HepG2 (cell line): ENCODE results near the gene POLRMT. TPM values are rescaled to one million over a fixed set of nuclear protein-coding genes. Genes with fewer than 3 reads are reported as not detected.
"Not testable (repeated sequence)": the region's sequence is repeated elsewhere in the genome, so short reads cannot be mapped to it uniquely, and the experiment has no call there.

Source experiments
- BCL6 ChIP-seq: IDR thresholded peaks from 2 replicates; pipeline ENCODE4 v1.6.1; 2016; ENCODE audit warnings: missing genetic modification reagents, missing compliant biosample characterization
- DPF2 ChIP-seq: sonication (generic); formaldehyde crosslinking; IDR thresholded peaks from 2 replicates; pipeline ENCODE4 v1.4.0; 2020; ENCODE audit warnings: mild to moderate bottlenecking, low read depth, missing genetic modification reagents, borderline replicate concordance
- FOXA1 ChIP-seq, 2 experiments: fragments of 450-650 bp in 1 of 2; sonication (generic) in 1 of 2; formaldehyde crosslinking in 1 of 2; IDR thresholded peaks; 2 replicates each; pipeline versions ENCODE4 v1.4.0 to v1.6.1; 2016 to 2020; ENCODE audit warnings: missing genetic modification reagents in 1 of 2
- FOXP1 ChIP-seq, 2 experiments: fragments of 450-650 bp in 1 of 2; IDR thresholded peaks; 2 replicates each; pipeline ENCODE4 v1.6.1; 2017 to 2018; ENCODE audit warnings: antibody characterized with exemption in 1 of 2
- HNF4G ChIP-seq, 2 experiments: sonication (generic) in 1 of 2; formaldehyde crosslinking in 1 of 2; IDR thresholded peaks; 2 replicates each; pipeline versions ENCODE4 v1.4.0 to v1.6.1; 2011 to 2020; ENCODE audit warnings: borderline replicate concordance in 2 of 2, low read depth in 2 of 2, mild to moderate bottlenecking in 2 of 2, low read length in 1 of 2, missing genetic modification reagents in 1 of 2, moderate library complexity in 1 of 2
- HOXA3 ChIP-seq: sonication (generic); formaldehyde crosslinking; IDR thresholded peaks from 2 replicates; pipeline ENCODE4 v1.5.0; 2020; ENCODE audit warnings: missing genetic modification reagents
- KDM6A ChIP-seq: IDR thresholded peaks from 2 replicates; pipeline ENCODE4 v1.6.1; 2016; ENCODE audit warnings: low read depth
- MED1 ChIP-seq: sonication (generic); formaldehyde crosslinking; IDR thresholded peaks from 2 replicates; pipeline ENCODE4 v1.4.0; 2020; ENCODE audit warnings: missing genetic modification reagents
- MEF2D ChIP-seq: sonication (generic); formaldehyde crosslinking; IDR thresholded peaks from 2 replicates; pipeline ENCODE4 v1.5.1; 2020; ENCODE audit warnings: mild to moderate bottlenecking, missing genetic modification reagents
- MIER3 ChIP-seq: IDR thresholded peaks from 2 replicates; pipeline ENCODE4 v1.6.1; 2016; ENCODE audit warnings: missing compliant biosample characterization, borderline replicate concordance
- MIXL1 ChIP-seq: IDR thresholded peaks from 2 replicates; pipeline ENCODE4 v1.6.1; 2016
- NCOA2 ChIP-seq: sonication (generic); formaldehyde crosslinking; IDR thresholded peaks from 2 replicates; pipeline ENCODE4 v1.8.0; 2022; ENCODE audit warnings: inconsistent platforms
- NCOR1 ChIP-seq: fragments of 200-600 bp; sonication (generic); IDR thresholded peaks from 2 replicates; pipeline ENCODE4 v1.7.0; 2017; ENCODE audit warnings: antibody characterized with exemption, low read length, borderline replicate concordance
- NR2F6 ChIP-seq, 2 experiments: IDR thresholded peaks; 2 replicates each; pipeline ENCODE4 v1.6.1; 2016; ENCODE audit warnings: antibody characterized with exemption in 1 of 2, mild to moderate bottlenecking in 1 of 2
- SAP130 ChIP-seq: IDR thresholded peaks from 2 replicates; pipeline ENCODE4 v1.6.1; 2016; ENCODE audit warnings: low read depth
- SOX13 ChIP-seq, 3 experiments: fragments of 450-650 bp in 1 of 3; sonication (generic) in 1 of 3; formaldehyde crosslinking in 1 of 3; IDR thresholded peaks in 2 of 3; conservative IDR thresholded peaks in 1 of 3; 2 replicates each; pipeline versions ENCODE4 v1.5.0 to v1.6.1; 2016 to 2020; ENCODE audit warnings: antibody characterized with exemption in 1 of 3, mild to moderate bottlenecking in 1 of 3, missing compliant biosample characterization in 1 of 3, missing genetic modification reagents in 1 of 3, moderate library complexity in 1 of 3
- SOX5 ChIP-seq: IDR thresholded peaks from 2 replicates; pipeline ENCODE4 v1.6.1; 2016; ENCODE audit warnings: borderline replicate concordance
- SOX6 ChIP-seq, 2 experiments: fragments of 450-650 bp in 1 of 2; sonication (generic) in 1 of 2; formaldehyde crosslinking in 1 of 2; IDR thresholded peaks; 2 replicates each; pipeline versions ENCODE4 v1.4.0 to v1.6.1; 2017 to 2020; ENCODE audit warnings: antibody characterized with exemption in 1 of 2, mild to moderate bottlenecking in 1 of 2, missing genetic modification reagents in 1 of 2
- TCF7 ChIP-seq: sonication (generic); IDR thresholded peaks from 2 replicates; pipeline ENCODE4 v1.6.1; 2016; ENCODE audit warnings: antibody characterized with exemption, low read depth
- ZBTB20 ChIP-seq: sonication (generic); formaldehyde crosslinking; IDR thresholded peaks from 2 replicates; pipeline ENCODE4 v1.8.1; 2023; ENCODE audit warnings: missing genetic modification reagents, low read depth, mild to moderate bottlenecking, borderline replicate concordance
- ZHX2 ChIP-seq, 2 experiments: sonication (generic) in 1 of 2; formaldehyde crosslinking in 1 of 2; IDR thresholded peaks; 2 replicates each; pipeline versions ENCODE4 v1.6.1 to v1.9.0; 2014 to 2022; ENCODE audit warnings: antibody characterized with exemption in 1 of 2, borderline replicate concordance in 1 of 2, inconsistent platforms in 1 of 2, low read depth in 1 of 2, missing genetic modification reagents in 1 of 2
- ZSCAN25 ChIP-seq: sonication (generic); formaldehyde crosslinking; IDR thresholded peaks from 2 replicates; pipeline ENCODE4 v1.8.0; 2022; ENCODE audit warnings: mild to moderate bottlenecking, missing genetic modification reagents
- polyA plus RNA-seq, 8 experiments: library from polyadenylated mRNA; depleted of rRNA in 3 of 8; stranded (reverse) in 7 of 8; unstranded in 1 of 8; fragments of >200 nt; fragmentation: Illumina TruSeq in 4 of 8; extraction: Trizol in 4 of 8; gene quantifications; 2 replicates each; pipeline versions ENCODE4 v1.2.1 to v1.2.3, GENCODE V29; 2011 to 2016; ENCODE audit warnings: low read depth in 4 of 8, missing spikeins in 1 of 8, mixed read lengths in 1 of 8; ENCODE audit not compliant: insufficient read depth in 1 of 8
- total RNA-seq, 5 experiments: library from RNA; depleted of rRNA; stranded (reverse); fragments of >200 nt; fragmentation: Illumina TruSeq; extraction: Trizol; gene quantifications; 2 replicates each; pipeline ENCODE4 v1.2.3, GENCODE V29; 2016; ENCODE audit warnings: low read depth in 1 of 5

Gene POLRMT
- total and polyA plus RNA-seq, 2 of the 13 experiments (the other 11 are each of a cell fraction or from before 2014, with no cell fraction given) = 78.0 to 101 TPM

GRCh38 chr19:668675-669434 lies 35.5 kb upstream of the POLRMT start (continued):
- TF ChIP-seq FOXA1 (IDR thresholded peaks at IDR 0.05); SOX13 (IDR thresholded peaks at IDR 0.05); ZHX2 (CRISPR knock-in tag; IDR thresholded peaks at IDR 0.05; ENCODE audit: borderline replicate concordance); SOX6 (IDR thresholded peaks at IDR 0.05); NR2F6 (CRISPR knock-in tag; IDR thresholded peaks at IDR 0.05); FOXP1 (IDR thresholded peaks at IDR 0.05): not testable (repeated sequence)
- TF ChIP-seq FOXA1 (CRISPR knock-in tag; IDR thresholded peaks at IDR 0.05) (0 out of 2 replicates have a peak, but pooled peaks have one; percentile 37), ZSCAN25 (CRISPR knock-in tag) (0 out of 2 replicates have a peak, but pooled peaks have one; percentile 35), SOX5 (CRISPR knock-in tag) (peak; percentile 43; the same call in 1 of the 2 replicates), HOXA3 (CRISPR knock-in tag) (peak; percentile 41; the same call in 1 of the 2 replicates), MED1 (CRISPR knock-in tag) (peak; percentile 64), KDM6A (CRISPR knock-in tag) (peak; percentile 42; the same call in 1 of the 2 replicates), SAP130 (CRISPR knock-in tag) (peak; percentile 66), TCF7 (peak; percentile 66), NCOA2 (peak; percentile 25; the same call in 1 of the 2 replicates), DPF2 (peak; percentile 34; the same call in 1 of the 2 replicates), SOX13 (CRISPR knock-in tag; conservative IDR thresholded peaks at IDR 0.05 in 1 of 2, IDR thresholded peaks at IDR 0.05 in 1 of 2) (peak in 1 of 2 experiments; percentile 52; a peak in 1 of 4 replicates), NCOR1 (peak; percentile 88), MIXL1 (0 out of 2 replicates have a peak, but pooled peaks have one; percentile 3), MEF2D (CRISPR knock-in tag) (0 out of 2 replicates have a peak, but pooled peaks have one; percentile 37), MIER3 (CRISPR knock-in tag) (peak; percentile 35; the same call in 1 of the 2 replicates), ZHX2 (IDR thresholded peaks at IDR 0.05; ENCODE audit: low read depth) (0 out of 2 replicates have a peak, but pooled peaks have one; percentile 21), HNF4G (IDR thresholded peaks at IDR 0.05; ENCODE audit: borderline replicate concordance, low read depth, low read length) (peak; percentile 85), HNF4G (CRISPR knock-in tag; IDR thresholded peaks at IDR 0.05; ENCODE audit: borderline replicate concordance, low read depth) (peak; percentile 89; the same call in 1 of the 2 replicates), SOX6 (CRISPR knock-in tag; IDR thresholded peaks at IDR 0.05) (peak; percentile 53), NR2F6 (IDR thresholded peaks at IDR 0.05) (peak; percentile 51; the same call in 1 of the 2 replicates), BCL6 (CRISPR knock-in tag) (0 out of 2 replicates have a peak, but pooled peaks have one; percentile 23), FOXP1 (CRISPR knock-in tag; IDR thresholded peaks at IDR 0.05) (peak; percentile 51; the same call in 1 of the 2 replicates), ZBTB20 (CRISPR knock-in tag) (0 out of 2 replicates have a peak, but pooled peaks have one; percentile 46)
